Embryonic facial prominence (tissue), 1 donor: ENCODE measurements around the gene C4orf36.

Source experiments
- DNase-seq: peaks from one replicate; pipeline ENCODE4 v3.0.0-alpha.2; 2016; ENCODE audit errors: extremely low spot score

C4orf36 gene

DNA sequence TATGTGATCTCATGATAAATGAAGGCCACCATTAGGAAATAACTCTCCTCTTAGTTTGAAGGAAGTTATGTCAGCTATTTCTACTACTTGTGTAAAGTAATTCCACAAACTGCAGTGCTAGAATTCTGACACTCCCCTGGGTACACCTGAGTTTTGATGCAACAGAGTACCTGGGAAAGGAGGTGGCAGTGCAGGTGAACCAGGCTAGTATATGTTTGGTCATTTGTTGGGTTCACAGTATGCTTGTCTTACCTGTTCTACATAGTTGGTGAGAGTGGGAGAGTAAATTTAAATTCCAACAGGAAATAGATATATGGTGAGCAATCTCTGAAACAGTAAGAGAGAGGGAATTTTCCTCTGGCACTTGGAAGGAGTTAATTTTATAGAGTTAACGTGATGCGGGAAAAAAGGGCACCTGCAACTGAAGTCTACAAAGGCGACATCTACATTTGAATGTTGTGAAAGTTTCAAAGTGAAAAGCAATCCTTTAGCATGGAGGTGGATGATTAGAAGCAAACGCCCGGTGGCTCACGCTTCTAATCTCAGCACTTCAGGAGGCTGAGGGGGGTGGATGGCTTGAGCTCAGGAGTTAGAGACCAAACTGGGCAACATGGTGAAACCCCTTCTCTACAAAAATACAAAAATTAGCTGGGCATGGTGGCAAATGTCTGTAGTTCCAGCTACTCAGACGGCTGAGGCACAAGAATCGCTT is 34.7 kb downstream of the C4orf36 start:
- DNase-seq = no peak

DNA sequence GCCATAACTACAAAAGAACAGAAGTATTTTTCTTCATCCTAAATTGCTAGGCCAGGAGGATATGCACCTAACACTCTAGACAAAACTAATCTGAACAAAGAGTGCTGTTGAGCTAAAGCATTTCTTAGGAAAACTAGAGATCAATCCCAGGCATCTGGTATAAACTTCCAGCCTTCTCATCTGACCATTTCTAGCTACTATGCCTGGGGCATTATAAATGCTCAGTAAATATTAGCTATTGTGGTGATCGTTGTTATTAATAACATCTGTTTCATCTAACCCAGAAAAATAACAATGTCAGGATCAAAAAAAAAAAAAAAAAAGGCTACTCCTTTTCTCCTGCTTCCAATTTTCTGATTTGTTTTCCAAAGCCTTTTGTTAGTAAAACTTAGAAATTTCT is 35.3 kb downstream of the C4orf36 start:
- DNase-seq = no peak

DNA sequence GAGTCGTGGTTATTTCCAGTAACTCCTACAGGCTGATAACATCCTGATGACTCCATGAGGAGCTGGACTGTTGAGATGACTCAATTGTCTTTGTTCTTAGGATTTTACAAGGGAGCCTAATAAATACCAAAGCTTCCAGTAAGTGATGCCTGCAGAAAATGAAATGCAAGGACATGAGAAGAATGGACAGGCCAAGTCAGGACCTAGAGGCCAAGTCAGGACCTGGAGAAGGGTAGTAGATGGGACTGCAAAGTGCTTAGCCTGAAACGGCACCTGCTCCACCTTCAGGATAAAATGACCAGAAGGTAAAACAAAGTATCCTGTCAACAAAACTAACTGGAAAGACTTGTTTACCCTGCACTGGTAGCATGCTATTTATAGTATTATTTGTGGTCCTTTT is 36.6 kb downstream of the C4orf36 start:
- DNase-seq = no peak

DNA sequence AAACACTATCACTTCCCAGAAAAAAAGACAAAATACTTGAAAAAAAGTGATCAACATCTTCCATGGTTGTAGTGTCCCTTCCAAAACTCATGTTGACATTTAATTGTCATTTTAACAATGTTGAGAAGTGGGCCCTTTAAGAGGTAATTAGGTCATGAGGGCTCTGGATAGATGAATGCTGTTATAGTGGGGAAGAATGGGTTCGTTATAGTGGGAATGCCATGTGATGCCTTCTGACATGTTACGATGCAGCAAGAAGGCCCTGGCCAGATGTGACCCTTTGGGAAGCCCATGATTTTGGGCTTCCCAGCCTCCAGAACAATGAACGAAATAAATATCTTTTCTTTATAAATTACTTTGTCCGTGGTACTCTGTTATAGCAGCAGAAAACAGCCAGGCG is 39.0 kb downstream of the C4orf36 start:
- no peak for DNase-seq

DNA sequence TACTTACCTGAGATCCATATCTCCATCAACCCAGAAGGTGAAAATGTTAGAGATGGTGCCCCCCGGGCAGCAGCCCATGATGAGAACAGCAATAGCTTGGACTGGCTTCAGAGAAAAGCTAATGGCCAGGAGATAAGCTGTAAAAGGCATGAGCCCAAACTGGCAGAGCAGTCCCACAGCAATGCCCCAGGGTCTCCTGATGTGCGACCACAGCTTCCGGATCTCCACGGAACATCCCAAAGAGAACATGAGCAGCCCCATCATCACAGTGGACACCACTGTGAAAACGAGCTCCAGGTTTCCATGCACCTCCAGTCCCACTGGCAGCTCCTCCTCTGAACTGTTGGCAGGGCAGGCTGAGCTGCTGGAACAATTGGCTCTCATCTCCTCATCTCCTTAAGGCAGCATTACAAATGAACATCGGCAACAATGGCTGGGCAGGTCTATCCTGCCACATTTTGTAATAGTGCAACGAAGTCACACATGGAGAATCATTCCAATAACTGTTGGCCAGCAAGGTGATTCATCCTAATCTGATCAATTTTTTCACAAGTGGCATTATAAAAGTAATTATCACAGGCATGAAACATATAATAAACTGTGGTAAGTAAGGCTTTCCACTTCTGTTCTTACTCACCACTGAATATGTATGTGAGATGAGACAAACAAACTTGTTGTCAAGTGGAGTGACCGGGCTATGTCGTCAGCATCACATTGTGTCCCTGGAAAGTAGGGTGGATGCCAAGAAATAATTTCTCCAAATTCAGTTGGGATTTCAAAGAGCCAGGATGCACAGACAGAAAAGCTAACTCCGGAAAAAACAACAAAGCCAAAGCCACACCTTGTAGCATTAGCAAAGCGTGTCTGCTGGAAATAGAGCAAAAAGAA is 43.2 kb downstream of the C4orf36 start, which contains the start of gene SLC10A6:
TSS of gene SLC10A6 (minus strand) at position 653 of the 888 bp plus-strand sequence. CDS start at position 384, 269 bp downstream.
- DNase-seq = no peak

DNA sequence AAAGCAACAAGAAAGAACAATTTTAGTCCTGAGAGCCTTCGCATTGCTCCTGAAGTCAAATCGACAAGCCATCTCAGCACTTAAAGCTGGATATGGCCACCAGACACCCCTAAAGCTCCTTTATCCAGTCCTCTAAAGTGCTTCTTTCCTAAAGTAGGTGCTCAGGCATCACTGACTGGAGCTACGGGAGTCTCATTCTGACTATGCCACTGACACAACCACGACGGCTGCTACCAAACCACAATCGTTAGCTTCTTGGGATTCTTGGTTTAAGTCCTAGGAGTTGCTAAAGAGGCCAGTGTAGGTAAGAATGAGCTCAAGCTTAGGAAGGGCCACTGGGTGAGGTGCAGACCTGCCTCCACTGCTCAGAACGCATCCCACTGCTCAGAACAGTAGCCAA is 44.1 kb downstream of the C4orf36 start:
- no peak for DNase-seq

DNA sequence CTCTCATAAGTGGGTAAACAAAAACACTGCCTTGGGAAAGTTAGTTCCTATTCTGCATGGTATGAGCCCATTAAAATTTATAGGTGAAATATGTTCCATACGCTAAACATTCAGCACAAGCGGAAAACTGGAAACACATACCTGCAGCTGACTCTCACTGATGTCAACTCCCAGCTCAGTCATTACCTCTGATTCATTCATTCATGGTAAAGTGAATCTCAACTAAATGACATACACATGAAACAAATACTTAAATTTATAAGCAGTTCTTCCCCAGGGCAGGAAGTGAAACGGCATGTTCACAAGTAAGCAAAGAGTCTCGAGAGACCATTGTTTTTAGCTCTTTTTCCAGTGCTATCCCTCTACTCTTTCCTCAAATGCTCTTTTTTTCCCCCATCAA is 44.7 kb downstream of the C4orf36 start:
- no peak for DNase-seq

DNA sequence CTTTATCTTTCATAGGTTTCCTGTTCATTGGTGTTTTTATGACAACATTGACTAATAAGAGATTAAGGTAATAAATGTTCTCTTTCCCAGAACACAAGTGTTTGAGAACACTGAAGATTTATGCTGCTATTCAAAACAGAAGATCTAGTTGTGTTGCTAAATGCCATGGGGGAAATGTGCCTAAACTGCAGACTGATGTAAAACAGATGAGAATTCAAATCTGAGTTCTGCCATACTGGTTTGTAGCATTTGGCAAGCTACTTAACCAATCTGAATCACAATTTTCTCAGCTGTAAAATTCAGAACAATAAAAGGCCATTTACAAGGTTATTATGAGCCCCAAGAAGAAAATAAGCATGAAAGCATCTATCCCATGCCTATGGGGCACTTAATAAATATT is 45.3 kb downstream of the C4orf36 start:
- no peak for DNase-seq

DNA sequence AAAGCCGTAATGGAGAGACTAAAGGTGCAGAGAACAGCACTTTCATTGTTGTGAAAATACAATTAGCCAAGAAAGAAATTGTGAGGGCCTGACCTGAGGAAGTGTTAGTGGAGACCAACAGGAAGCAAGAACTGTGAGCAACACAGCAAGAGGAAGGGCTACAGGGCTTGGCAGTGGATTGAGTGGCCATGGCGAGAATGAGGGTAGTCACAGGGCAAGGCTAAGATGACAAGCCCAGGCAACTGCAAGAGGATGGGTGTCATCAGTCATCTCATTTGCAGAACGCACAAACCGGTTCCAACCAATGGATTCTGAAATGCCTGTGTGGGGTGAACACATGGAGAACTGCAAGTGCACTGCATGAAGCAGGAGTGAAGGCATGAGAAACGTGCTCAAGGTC is 46.6 kb downstream of the C4orf36 start:
- DNase-seq = no peak

DNA sequence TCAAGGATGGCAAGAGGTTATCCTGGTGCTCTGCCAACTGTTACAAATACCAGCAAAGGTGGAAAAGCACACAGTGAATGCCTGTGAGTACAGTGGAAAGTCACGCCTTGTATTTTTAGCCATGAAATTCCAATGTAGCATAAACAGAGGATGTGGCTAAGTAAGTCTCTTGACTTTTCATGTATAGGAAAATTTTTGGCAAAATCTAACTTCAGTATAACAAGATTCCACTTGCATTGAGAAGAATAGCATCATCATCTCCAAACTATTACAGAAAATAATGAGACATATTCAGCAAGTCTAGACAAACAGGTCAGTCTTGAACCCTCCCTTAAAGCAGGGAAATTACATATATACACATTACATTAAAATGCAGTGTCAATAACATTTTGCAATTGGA is 50.9 kb downstream of the C4orf36 start:
- DNase-seq = no peak

DNA sequence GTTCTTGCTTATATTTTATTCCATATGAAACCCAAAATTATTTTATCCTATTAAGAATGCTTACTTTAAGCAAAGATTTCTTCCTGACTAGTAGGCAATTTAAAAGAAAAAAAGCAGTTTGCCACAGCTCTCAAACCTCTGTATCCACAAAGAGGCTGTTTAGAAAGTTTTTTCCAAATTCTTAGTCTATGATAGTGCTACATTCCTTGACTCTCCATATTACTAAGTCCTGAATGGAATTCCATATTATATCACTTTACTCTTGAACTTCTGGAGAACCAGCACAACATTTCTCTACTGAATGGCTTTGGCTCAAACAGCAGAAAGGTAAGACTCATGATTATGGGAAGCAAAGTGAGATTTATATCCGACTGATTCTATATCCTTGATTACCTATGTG is 51.4 kb downstream of the C4orf36 start:
- DNase-seq = no peak

DNA sequence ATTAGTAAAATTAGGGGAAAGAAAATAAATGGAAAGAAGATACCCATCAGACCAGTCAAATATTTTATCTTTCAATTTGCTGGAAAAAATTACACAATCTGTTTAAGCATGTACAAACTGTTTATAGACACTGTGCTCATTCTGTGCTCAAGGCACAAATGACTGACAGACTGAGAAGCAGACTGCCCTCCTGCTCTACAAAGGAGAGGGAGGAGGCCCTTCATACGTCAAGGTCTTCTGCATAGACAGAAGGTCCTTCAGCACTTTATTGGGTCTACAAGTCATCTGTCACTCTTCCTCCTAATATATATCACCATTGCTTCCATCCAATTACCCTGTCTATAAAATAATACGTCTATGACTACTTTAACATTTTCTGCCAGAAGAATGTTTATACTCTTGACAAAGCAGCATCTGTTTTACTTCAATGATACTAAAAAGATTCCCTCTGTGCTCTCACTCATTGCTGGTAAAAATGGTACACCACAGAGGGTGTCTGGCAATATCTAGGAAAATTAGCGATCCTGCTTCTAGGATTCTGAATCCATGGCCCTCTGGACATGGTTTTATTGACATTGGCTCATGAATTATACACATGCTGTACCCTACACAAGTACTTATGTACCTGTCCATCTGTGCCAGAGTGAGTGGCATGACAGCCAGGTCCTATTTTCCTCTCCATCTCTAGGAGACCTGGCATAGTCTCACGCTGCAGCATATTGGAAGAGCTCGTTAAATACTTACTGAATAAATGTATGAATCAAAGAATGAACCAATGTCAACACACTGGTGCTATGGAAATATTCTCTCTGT is 54.3 kb downstream of the C4orf36 start:
- DNase-seq = no peak

DNA sequence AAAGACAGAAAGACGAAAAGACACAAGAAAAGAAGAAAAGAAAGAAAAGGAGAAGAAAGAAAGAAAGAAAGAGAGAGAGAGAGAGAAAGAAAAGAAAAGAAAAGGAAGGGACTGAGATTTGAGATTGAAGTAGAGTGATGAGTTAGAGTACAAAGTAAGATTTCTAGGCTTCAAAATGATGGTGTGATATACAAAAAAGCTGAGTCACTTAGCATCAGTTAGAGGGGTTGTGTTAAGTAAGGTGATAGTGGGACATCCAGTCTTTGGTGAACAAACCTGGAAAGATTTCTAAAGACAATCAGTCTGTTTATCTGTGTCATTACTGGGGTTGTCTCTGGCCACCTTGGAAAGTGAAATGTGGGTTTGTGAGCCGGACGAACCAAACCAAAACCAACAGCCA is 56.5 kb downstream of the C4orf36 start:
- no peak for DNase-seq

DNA sequence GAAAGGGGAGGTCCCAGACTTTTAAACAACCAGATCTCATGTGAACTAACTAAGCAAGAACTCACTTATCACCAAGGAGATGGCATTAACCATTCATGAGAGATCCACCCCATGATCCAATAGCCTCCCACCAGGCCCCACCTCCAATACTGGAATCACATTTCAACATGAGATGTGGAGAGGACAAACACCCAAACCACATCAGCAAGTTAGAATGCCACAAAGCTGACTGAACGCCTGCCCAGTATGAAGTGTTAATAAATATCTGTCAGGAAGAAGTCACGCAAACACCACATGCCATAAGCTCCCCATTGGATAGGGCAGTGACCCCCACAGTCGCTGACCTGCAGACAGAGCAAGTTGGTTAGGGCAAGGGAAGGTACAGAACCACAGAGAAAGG is 57.3 kb downstream of the C4orf36 start:
- DNase-seq = no peak

DNA sequence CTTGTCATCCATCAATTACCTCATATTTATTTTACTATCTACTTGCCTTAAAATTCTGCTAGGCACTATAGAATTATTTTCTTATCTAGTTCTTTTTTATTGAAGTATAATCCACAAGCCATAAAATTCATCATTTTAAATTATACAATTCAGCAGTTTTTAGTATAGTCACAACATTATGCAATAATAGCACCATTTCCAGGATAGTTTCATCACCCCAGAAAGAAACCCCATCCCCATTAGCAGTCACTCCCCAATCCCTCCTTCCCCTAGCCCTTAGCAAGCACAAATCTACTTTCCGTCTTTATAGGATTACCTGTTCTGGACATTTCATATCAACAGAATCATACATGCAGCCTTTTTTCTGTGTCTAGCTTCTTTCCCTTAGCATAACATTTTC is 58.6 kb downstream of the C4orf36 start:
- no peak for DNase-seq

DNA sequence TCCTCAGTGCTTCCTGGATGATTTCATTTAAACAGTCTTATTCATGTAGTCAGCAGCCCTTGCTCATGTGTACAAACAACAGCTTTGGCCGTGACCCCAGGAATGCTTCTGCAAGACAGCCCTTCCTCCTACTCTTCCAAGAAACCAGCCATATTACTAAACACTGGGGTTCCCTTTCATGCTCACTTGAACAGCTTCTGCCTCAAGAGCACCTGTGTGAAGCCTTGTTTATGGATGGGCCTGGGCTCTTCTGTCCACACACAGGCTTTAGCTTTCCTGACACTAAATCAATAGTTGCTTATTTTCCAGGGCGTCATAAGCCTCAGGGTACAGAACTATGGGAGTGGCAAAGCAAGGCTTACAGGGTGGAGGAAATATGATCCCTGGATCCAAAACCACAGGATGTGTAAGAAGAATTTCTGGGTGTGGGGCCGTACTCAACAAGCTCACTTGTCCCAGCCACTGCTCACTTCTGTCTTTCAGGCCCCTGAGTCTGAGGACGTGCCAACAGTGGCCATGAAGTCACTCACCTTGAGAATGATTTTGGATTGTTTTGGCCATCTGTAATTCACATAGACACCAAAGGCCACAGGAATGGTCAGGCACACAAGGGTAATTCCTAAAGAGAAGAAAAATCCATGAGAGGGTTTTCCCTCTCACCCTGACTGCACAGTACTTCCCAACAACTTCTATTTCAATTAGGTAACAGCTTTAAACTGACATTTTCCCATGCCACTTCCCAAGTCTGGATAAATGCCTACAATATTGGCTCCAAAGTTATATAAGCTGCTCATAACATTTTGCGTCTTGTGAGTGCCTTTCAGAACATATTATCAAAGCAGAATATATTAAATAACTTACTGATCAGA is 60.7 kb downstream of the C4orf36 start:
- no peak for DNase-seq
